Esophagus squamous epithelium (tissue), 5 donors: Measurements from ENCODE around the gene CTBP1. TPM values are rescaled to one million over a fixed set of nuclear protein-coding genes. Genes with fewer than 3 reads are reported as not detected.

Experiments
- DNase-seq: peaks from one replicate; lab custom pipeline; 2025; lab: John Stamatoyannopoulos, UW
- H3K27ac ChIP-seq, 4 donors: fragments of 200-600 bp; sonication (generic); one replicate each; pipeline ENCODE4 v1.5.1; 2016 to 2019; ENCODE audit warnings: mild to moderate bottlenecking in 1 of 4
- H3K27me3 ChIP-seq, 4 donors: fragments of 200-600 bp; sonication (generic); 1 replicate in 3 of 4; 2 replicates in 1 of 4; pipeline versions ENCODE4 v1.5.1 to v1.6.0; 2017 to 2021; ENCODE audit warnings: antibody characterized with exemption in 1 of 4
- H3K36me3 ChIP-seq, 3 donors: fragments of 200-600 bp; sonication (generic); one replicate each; pipeline ENCODE4 v1.5.1; 2016 to 2019
- H3K4me1 ChIP-seq, 3 donors: fragments of 200-600 bp; sonication (generic); one replicate each; pipeline ENCODE4 v1.5.1; 2017 to 2019
- H3K4me3 ChIP-seq, 4 donors: fragments of 200-600 bp; sonication (generic); 1 replicate in 3 of 4; 2 replicates in 1 of 4; pipeline ENCODE4 v1.5.1; 2016 to 2019; ENCODE audit warnings: mild to moderate bottlenecking in 2 of 4, moderate library complexity in 1 of 4
- H3K9me3 ChIP-seq, 3 donors: fragments of 200-600 bp; sonication (generic); one replicate each; pipeline ENCODE4 v1.5.1; 2016 to 2019
- POLR2A ChIP-seq, 4 donors: fragments of 450-650 bp; IDR thresholded peaks; one replicate each; pipeline ENCODE4 v1.6.1; 2017; ENCODE audit warnings: antibody characterized with exemption in 4 of 4, mild to moderate bottlenecking in 4 of 4, moderate library complexity in 3 of 4
- WGBS, 2 donors: methylation state at CpG; one replicate each; pipeline ENCODE4 v1.1.5; 2018; 5-methylcytosine and 5-hydroxymethylcytosine counted together
- intact Hi-C: fragments of 100-400 bp; cut with DNase I; formaldehyde crosslinking; loops from one replicate; pipeline ENCODE4 v1.15.0; 2022
- total RNA-seq, 4 donors: library from RNA; depleted of rRNA; stranded (reverse); fragments of >200 nt; gene quantifications; one replicate each; pipeline ENCODE4 v1.1.0, GENCODE V29; 2016
- TF ChIP-seq, protein P1 (sequence below), 6 experiments: fragments of 450-650 bp in 4 of 6; fragments of 200-600 bp in 2 of 6; sonication (generic) in 2 of 6; IDR thresholded peaks; one replicate each; pipeline ENCODE4 v1.5.1; 2016 to 2019; ENCODE audit warnings: antibody characterized with exemption in 6 of 6, mild to moderate bottlenecking in 4 of 6, moderate library complexity in 4 of 6
- donor health status: DM: yes; HTN: yes; CAD: no.

The CTBP1 gene
- total RNA-seq, 4 donors from 2014 or later = 72.2 to 121 (median 113) TPM

DNA sequence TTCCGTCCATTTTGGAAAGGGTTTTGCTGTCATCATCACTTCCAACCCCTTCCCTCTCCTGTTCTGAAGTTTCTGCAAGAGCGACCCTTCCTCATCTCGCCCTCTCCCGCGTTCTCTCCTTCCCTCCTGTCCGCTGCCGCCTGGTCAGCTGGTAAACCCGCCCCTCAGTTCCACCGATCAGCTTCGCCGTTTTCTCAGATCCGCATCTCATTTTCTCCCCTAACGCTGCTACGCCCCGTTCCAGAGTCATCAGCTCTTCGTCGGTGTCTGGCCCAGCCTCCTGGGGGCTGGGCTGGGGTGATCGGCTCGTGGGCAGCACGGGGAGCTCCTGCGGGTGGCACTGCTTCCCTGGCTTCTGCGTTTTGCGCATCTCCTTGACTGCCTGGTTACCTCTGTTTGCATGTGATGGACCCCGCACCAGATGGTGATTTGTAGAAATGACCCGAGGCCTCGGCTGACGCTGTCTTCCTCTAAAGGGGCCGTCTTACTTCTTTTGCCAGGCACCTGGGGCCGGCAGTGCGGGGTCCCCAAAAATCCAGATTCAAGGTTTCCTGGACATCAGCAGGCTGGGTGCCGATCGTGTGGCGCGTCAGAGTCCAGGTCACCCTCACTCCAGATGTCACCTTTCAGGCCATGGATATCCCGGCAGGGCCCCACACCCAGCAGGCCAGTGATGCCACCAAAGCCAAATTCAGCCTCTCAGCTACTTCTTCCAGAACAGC is 13.4 kb downstream of the CTBP1 start:
- H3K4me3 ChIP-seq = no peak overlapping the region
- peaks cover 22 to 66% (median 30%) of the 10 kb centered on the region in 3 donors for H3K4me1 ChIP-seq
- intact Hi-C loops = no loop called here
- no peak for DNase-seq
- H3K9me3 ChIP-seq = no peaks in the 10 kb centered on the region
- H3K27me3 ChIP-seq = no peaks in the 10 kb centered on the region
- H3K27ac ChIP-seq = no peak overlapping the region
- WGBS, 2 donors = 92 to 95% methylated on average over 26 to 31 of the region's 35 CpGs
- peaks cover 30 to 99% (median 37%) of the 10 kb centered on the region in 3 donors for H3K36me3 ChIP-seq
- TF ChIP-seq POLR2A (IDR thresholded peaks at IDR 0.05) = no peak
- TF ChIP-seq, protein P1, sequence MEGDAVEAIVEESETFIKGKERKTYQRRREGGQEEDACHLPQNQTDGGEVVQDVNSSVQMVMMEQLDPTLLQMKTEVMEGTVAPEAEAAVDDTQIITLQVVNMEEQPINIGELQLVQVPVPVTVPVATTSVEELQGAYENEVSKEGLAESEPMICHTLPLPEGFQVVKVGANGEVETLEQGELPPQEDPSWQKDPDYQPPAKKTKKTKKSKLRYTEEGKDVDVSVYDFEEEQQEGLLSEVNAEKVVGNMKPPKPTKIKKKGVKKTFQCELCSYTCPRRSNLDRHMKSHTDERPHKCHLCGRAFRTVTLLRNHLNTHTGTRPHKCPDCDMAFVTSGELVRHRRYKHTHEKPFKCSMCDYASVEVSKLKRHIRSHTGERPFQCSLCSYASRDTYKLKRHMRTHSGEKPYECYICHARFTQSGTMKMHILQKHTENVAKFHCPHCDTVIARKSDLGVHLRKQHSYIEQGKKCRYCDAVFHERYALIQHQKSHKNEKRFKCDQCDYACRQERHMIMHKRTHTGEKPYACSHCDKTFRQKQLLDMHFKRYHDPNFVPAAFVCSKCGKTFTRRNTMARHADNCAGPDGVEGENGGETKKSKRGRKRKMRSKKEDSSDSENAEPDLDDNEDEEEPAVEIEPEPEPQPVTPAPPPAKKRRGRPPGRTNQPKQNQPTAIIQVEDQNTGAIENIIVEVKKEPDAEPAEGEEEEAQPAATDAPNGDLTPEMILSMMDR (IDR thresholded peaks at IDR 0.05) = no peak

DNA sequence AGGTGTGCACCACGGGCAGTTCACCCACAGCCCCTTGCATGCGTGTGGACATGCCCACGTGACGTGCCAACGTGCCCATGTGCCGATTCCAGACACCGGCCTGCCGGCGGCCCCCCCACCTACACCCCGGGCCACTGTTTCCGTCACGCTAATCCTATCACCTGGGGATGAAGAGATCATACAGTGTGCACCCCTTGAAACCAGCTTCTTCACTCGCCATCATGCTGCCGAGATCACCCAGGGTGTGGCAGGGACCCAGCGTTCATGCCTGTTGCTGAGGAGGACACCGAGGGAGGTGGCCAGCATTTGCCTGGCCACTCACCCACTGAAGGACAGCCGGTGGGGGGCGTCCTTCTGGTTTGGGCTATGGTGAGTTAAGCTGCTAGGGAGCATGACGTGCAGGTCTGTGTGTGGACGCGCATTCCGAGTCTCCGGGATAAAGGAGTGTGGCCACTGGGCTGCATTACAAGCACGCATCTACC is 14.1 kb downstream of the CTBP1 start:
- Histone ChIP-seq H3K36me3 (peaks cover 35 to 100% (median 36%) of the 10 kb centered on the region in 3 donors), H3K27ac (peak overlapping the region in 3 of 4 donors; percentile 34 to 63 (median 40)), H3K27me3 (no peaks in the 10 kb centered on the region), H3K9me3 (no peaks in the 10 kb centered on the region), H3K4me3 (no peak overlapping the region), H3K4me1 (peaks cover 22 to 66% (median 30%) of the 10 kb centered on the region in 3 donors)
- intact Hi-C loops = no loop called here
- 62 to 79% methylated on average over 9 to 18 of the region's 24 CpGs for WGBS, 2 donors
- TF ChIP-seq POLR2A (IDR thresholded peaks at IDR 0.05) = no peak
- TF ChIP-seq, protein P1 (IDR thresholded peaks at IDR 0.05) = no peak
- DNase-seq = no peak

DNA sequence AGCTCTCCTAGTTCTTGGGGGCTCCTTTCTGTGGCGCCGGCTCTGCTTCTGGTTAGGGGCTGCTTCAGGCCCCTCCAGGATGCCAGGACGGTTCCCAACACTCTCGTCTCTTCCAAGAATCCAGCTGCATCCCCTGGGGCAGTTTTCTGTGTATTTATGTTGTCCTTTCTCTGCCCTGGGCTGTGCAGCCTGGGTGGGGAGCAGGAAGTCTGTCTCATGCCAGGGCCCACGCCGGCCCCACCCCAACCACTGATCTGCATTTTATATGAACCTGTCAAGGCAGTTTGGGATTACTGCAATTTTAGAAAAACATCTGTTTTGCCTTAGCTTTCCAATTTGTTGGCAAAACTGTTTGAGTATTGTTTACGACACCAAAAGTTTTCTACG is 14.6 kb downstream of the CTBP1 start:
- Histone ChIP-seq H3K27ac (peak overlapping the region in 3 of 4 donors; percentile 34 to 63 (median 40)), H3K4me1 (peaks cover 21 to 64% (median 30%) of the 10 kb centered on the region in 3 donors), H3K4me3 (no peak overlapping the region), H3K27me3 (no peaks in the 10 kb centered on the region), H3K9me3 (no peaks in the 10 kb centered on the region), H3K36me3 (peaks cover 31 to 100% (median 38%) of the 10 kb centered on the region in 3 donors)
- WGBS, 2 donors = 48 to 61% methylated on average over 8 of the region's 8 CpGs
- no peak for TF ChIP-seq POLR2A (IDR thresholded peaks at IDR 0.05)
- TF ChIP-seq, protein P1 (IDR thresholded peaks at IDR 0.05) = no peak
- no peak for DNase-seq
- intact Hi-C loops = no loop called here

DNA sequence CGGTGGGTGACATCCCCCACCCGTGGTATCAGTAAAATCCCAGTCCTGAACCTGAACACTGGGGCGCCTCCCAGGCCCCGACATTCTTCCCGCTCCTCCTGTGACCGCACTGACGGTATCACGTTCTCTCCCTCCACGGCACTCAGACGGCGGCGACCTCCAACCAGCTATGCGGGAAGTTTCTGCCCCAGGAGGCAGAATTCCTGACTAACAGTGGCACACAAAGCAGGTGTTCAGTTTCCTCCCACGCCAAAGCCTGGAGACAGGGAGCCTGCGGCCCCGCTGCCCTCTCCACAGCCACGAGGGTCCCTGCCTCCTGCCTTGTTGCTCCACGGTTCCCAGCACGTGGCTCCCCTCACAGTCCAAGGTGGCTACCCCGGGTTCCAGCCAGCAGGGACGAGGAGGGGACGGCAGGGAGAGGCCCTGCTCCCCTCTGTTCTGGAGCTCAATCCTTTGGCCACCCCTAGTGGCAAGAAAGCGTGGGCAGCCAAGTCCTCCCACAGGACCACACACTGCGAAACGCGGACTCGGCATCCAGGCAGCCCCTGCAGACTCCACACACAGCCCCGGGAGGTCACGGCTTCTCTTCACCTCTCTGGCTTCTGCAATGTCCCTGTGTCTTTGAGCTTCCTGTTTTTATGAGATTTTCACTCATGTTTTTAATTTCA is 15.2 kb downstream of the CTBP1 start:
- H3K36me3 ChIP-seq = peaks cover 28 to 100% (median 38%) of the 10 kb centered on the region in 3 donors

More for the DNA sequence above, 15.2 kb downstream of the CTBP1 start:
- no peak for TF ChIP-seq POLR2A (IDR thresholded peaks at IDR 0.05)
- TF ChIP-seq, protein P1 (IDR thresholded peaks at IDR 0.05) = peak in 4 of 6 experiments; percentile 12 to 34 (median 20)
- intact Hi-C loops = no loop called here
- Histone ChIP-seq H3K4me3 (no peak overlapping the region), H3K4me1 (peaks cover 18 to 59% (median 30%) of the 10 kb centered on the region in 3 donors), H3K27ac (peak overlapping the region; percentile 34 to 63 (median 47)), H3K9me3 (no peaks in the 10 kb centered on the region), H3K27me3 (no peaks in the 10 kb centered on the region)
- DNase-seq = no peak
- 72 to 77% methylated on average over 5 to 18 of the region's 29 CpGs for WGBS, 2 donors
